ENCODE results near the gene SMARCA1. TPM values are rescaled to one million over a fixed set of nuclear protein-coding genes. Genes with fewer than 3 reads are reported as not detected.
"Not testable (repeated sequence)": the region's sequence is repeated elsewhere in the genome, so short reads cannot be mapped to it uniquely, and the experiment has no call there.

The SMARCA1 gene
- total RNA-seq, 1 experiment from 2014 or later: 88.5 TPM

DNA sequence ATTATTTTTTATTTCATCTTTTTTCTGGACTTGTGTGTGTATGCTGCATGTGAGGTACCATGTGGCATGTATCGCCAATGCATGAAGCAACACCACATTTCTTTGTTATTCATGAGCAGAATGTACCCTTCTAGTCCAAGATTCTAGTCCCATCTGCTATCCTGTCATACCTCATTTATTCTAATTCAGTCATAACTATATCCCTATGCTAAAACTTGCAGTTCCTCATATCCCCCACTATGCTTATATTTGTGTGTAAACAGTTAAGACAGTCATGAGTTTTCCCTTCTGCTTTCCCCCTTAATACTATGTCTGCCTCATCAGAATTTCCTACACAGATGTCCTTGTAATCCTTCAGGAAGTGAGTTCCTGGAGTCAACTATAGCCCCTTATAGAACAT, 36.5 kb upstream of the SMARCA1 start:
- no peak overlapping the region for H2AFZ ChIP-seq
- no TSS peak for BruUV-seq (replicated peaks)
- H3K79me2 ChIP-seq (ENCODE audit: low read depth): no peaks in the 10 kb centered on the region
- TF ChIP-seq, protein P1, sequence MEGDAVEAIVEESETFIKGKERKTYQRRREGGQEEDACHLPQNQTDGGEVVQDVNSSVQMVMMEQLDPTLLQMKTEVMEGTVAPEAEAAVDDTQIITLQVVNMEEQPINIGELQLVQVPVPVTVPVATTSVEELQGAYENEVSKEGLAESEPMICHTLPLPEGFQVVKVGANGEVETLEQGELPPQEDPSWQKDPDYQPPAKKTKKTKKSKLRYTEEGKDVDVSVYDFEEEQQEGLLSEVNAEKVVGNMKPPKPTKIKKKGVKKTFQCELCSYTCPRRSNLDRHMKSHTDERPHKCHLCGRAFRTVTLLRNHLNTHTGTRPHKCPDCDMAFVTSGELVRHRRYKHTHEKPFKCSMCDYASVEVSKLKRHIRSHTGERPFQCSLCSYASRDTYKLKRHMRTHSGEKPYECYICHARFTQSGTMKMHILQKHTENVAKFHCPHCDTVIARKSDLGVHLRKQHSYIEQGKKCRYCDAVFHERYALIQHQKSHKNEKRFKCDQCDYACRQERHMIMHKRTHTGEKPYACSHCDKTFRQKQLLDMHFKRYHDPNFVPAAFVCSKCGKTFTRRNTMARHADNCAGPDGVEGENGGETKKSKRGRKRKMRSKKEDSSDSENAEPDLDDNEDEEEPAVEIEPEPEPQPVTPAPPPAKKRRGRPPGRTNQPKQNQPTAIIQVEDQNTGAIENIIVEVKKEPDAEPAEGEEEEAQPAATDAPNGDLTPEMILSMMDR (conservative IDR thresholded peaks at IDR 0.05): no peak
- no peak for TF ChIP-seq EZH2 (IDR thresholded peaks at IDR 0.05; ENCODE audit: low read depth)
- POLR2A ChIA-PET (ENCODE audit: unreplicated experiment): no interaction called here
- no peaks in the 10 kb centered on the region; the same call in 1 of the 2 replicates for H4K20me1 ChIP-seq (ENCODE audit: insufficient read depth)
- CTCF ChIA-PET: no interaction called here
- H3K27ac ChIP-seq: no peak overlapping the region
- H3K27me3 ChIP-seq (ENCODE audit: insufficient read depth, low read depth): no peaks in the 10 kb centered on the region
- no peaks in the 10 kb centered on the region for H3K9me3 ChIP-seq (ENCODE audit: insufficient read depth, low read depth)
- no peak overlapping the region for H3K4me2 ChIP-seq
- H3K4me1 ChIP-seq (replicated peaks; ENCODE audit: insufficient read depth): no peaks in the 10 kb centered on the region
- H3K36me3 ChIP-seq (ENCODE audit: low read depth): peaks cover 42% of the 10 kb centered on the region
- no peaks in the 10 kb centered on the region for H3F3A ChIP-seq (ENCODE audit: insufficient read depth, low read depth)
- intact Hi-C loops (cut with micrococcal nuclease; ENCODE audit: unreplicated experiment): loop anchor here (10.0 kb wide), 1 partner anchor 65 kb away; no protein-coding TSS in a partner anchor
- no peak overlapping the region for H3K4me3 ChIP-seq
- no peak for DNase-seq
- no peaks in the 10 kb centered on the region for H3K9me2 ChIP-seq (ENCODE audit: insufficient read depth)

- no peaks in the 10 kb centered on the region for H3K9me2 ChIP-seq (ENCODE audit: insufficient read depth)
- no peaks in the 10 kb centered on the region for H3F3A ChIP-seq (ENCODE audit: insufficient read depth, low read depth)
- intact Hi-C loops (cut with micrococcal nuclease; ENCODE audit: unreplicated experiment): no loop called here
- peaks cover 35% of the 10 kb centered on the region for H3K36me3 ChIP-seq (ENCODE audit: low read depth)
- H3K27me3 ChIP-seq (ENCODE audit: insufficient read depth, low read depth): no peaks in the 10 kb centered on the region
- POLR2A ChIA-PET (ENCODE audit: unreplicated experiment): interaction anchor here (0.7 kb wide), 1 partner anchor 1099 kb away, joined by 5 read pairs; no protein-coding TSS in a partner anchor
- H3K4me1 ChIP-seq (replicated peaks; ENCODE audit: insufficient read depth): no peaks in the 10 kb centered on the region
- H2AFZ ChIP-seq: no peak overlapping the region
- no peaks in the 10 kb centered on the region; the same call in 1 of the 2 replicates for H4K20me1 ChIP-seq (ENCODE audit: insufficient read depth)
- H3K79me2 ChIP-seq (ENCODE audit: low read depth): no peaks in the 10 kb centered on the region
- TF ChIP-seq, protein P1 (conservative IDR thresholded peaks at IDR 0.05): no peak
- TF ChIP-seq EZH2 (IDR thresholded peaks at IDR 0.05; ENCODE audit: low read depth): no peak
- CTCF ChIA-PET: no interaction called here
- no peaks in the 10 kb centered on the region for H3K9me3 ChIP-seq (ENCODE audit: insufficient read depth, low read depth)
- no TSS peak for BruUV-seq (replicated peaks)
- H3K4me3 ChIP-seq: no peak overlapping the region
- no peak for DNase-seq
- no peak overlapping the region for H3K4me2 ChIP-seq
- H3K27ac ChIP-seq: no peak overlapping the region
Observed at GRCh38 chrX:129557844-129558480, 34.7 kb upstream of the SMARCA1 start.

- POLR2A ChIA-PET (ENCODE audit: unreplicated experiment): interaction anchor here (0.7 kb wide), 1 partner anchor 1097 kb away, joined by 5 read pairs; no protein-coding TSS in a partner anchor
- CTCF ChIA-PET: no interaction called here
- TF ChIP-seq, protein P1 (conservative IDR thresholded peaks at IDR 0.05): no peak
- TF ChIP-seq EZH2 (IDR thresholded peaks at IDR 0.05; ENCODE audit: low read depth): no peak
Observed at GRCh38 chrX:129556806-129557315, 33.6 kb upstream of the SMARCA1 start.

DNA sequence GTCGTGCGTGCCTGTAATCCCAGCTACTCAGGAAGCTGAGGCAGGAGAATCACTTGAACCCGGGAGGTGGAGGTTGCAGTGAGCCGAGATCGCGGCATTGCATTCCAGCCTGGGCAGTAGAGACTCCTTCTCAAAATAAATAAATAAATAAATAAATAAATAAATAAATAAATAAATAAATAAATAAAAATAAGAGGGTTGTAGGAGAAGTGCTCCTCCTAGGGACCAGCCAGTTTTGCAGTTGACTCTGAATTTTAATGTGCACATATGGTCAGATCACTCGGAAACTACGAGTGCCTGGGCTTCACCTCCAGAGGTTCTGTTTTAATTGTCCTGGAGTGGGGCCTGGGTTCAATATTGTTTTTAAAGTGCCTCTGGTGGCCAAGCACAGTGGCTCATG, 31.5 kb upstream of the SMARCA1 start:
- intact Hi-C loops (cut with micrococcal nuclease; ENCODE audit: unreplicated experiment); H3K27ac ChIP-seq; H2AFZ ChIP-seq; H4K20me1 ChIP-seq (ENCODE audit: insufficient read depth); H3K4me3 ChIP-seq; H3K4me2 ChIP-seq; DNase-seq; H3K9me3 ChIP-seq (ENCODE audit: insufficient read depth, low read depth); H3K4me1 ChIP-seq (replicated peaks; ENCODE audit: insufficient read depth); H3K9me2 ChIP-seq (ENCODE audit: insufficient read depth); H3F3A ChIP-seq (ENCODE audit: insufficient read depth, low read depth); H3K27me3 ChIP-seq (ENCODE audit: insufficient read depth, low read depth); BruUV-seq (replicated peaks); H3K79me2 ChIP-seq (ENCODE audit: low read depth); POLR2A ChIA-PET (ENCODE audit: unreplicated experiment); CTCF ChIA-PET: not testable (repeated sequence)
- peaks cover 23% of the 10 kb centered on the region for H3K36me3 ChIP-seq (ENCODE audit: low read depth)

More at GRCh38 chrX:129556806-129557315, 33.6 kb upstream of the SMARCA1 start:
- H3K27me3 ChIP-seq (ENCODE audit: insufficient read depth, low read depth): no peaks in the 10 kb centered on the region
- no peaks in the 10 kb centered on the region for H3K79me2 ChIP-seq (ENCODE audit: low read depth)
- BruUV-seq (replicated peaks): no TSS peak
- H2AFZ ChIP-seq: no peak overlapping the region
- DNase-seq: no peak
- H3K4me1 ChIP-seq (replicated peaks; ENCODE audit: insufficient read depth): no peaks in the 10 kb centered on the region
- peaks cover 26% of the 10 kb centered on the region for H3K36me3 ChIP-seq (ENCODE audit: low read depth)
- H4K20me1 ChIP-seq (ENCODE audit: insufficient read depth): no peaks in the 10 kb centered on the region; the same call in 1 of the 2 replicates
- intact Hi-C loops (cut with micrococcal nuclease; ENCODE audit: unreplicated experiment): no loop called here
- no peaks in the 10 kb centered on the region for H3F3A ChIP-seq (ENCODE audit: insufficient read depth, low read depth)
- no peak overlapping the region for H3K4me2 ChIP-seq
- no peaks in the 10 kb centered on the region for H3K9me3 ChIP-seq (ENCODE audit: insufficient read depth, low read depth)
- H3K27ac ChIP-seq: no peak overlapping the region
- H3K9me2 ChIP-seq (ENCODE audit: insufficient read depth): no peaks in the 10 kb centered on the region
- H3K4me3 ChIP-seq: no peak overlapping the region
